AG04449 (cell line): ENCODE data around the gene PTPN6.
"Not testable (repeated sequence)": the region's sequence is repeated elsewhere in the genome, so short reads cannot be mapped to it uniquely, and the experiment has no call there.

Experiments
- CTCF ChIA-PET: fragments of 350-600 bp; formaldehyde crosslinking; extraction: SDS; loops from one replicate; lab custom pipeline; 2021; ENCODE audit warnings: antibody characterized with exemption; lab: Yijun Ruan, JAX
- POLR2A ChIA-PET: fragments of 400-600, 350-600 bp; formaldehyde crosslinking; extraction: SDS; loops from one replicate; lab custom pipeline; 2020; ENCODE audit warnings: antibody characterized with exemption, inconsistent platforms; lab: Yijun Ruan, JAX
- DNase-seq: peaks from one replicate; pipeline ENCODE4 v3.0.0-alpha.2; 2010; ENCODE audit warnings: low read depth, low spot score
- H3K4me3 ChIP-seq: 2 replicates; pipeline ENCODE4 v1.5.1; 2011; ENCODE audit warnings: low read depth, mild to moderate bottlenecking, control low read depth, low read length
- CTCF ChIP-seq: IDR thresholded peaks from one replicate; pipeline ENCODE4 v1.5.1; 2011; ENCODE audit warnings: mild to moderate bottlenecking, moderate library complexity, low read length, control low read depth, inconsistent platforms; ENCODE audit not compliant: insufficient read depth; ENCODE audit errors: missing control alignments

Gene PTPN6

DNA sequence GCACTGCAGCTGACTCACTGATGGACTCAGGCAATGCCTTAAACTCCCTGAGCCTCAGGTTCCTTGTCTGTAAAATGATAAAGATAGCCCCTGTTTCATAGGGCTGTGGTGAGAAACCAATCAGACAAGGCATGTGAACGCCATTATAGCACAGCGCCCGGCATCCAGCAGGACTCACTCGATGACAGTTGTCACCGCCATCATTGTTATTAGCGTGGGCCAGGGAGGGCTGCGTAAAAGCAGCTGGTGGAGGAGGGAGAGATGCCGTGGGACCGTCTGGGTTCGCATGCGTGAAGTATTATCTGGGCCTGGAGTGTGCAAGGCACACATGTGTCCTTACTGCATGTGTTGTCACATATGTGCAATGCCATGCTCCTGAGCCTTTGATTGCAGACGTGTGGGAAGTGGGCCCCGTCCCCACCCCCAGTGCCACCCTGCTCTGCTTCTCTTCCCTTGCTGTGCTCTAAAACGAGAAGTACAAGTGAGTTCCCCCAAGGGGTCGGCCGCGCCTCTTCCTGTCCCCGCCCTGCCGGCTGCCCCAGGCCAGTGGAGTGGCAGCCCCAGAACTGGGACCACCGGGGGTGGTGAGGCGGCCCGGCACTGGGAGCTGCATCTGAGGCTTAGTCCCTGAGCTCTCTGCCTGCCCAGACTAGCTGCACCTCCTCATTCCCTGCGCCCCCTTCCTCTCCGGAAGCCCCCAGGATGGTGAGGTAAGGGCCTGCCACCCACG lies at the start of gene PTPN6:
Gene PTPN6 (plus strand): TSS at position 546 of the 730 bp plus-strand sequence. CDS start 157 bp downstream, at position 703.
- no peak for DNase-seq

GRCh38 chr12:6902448-6902847 lies 48.7 kb upstream of the PTPN6 start:
- H3K4me3 ChIP-seq = no peak overlapping the region
- TF ChIP-seq CTCF = no peak
- no peak for DNase-seq
- ChIA-PET CTCF (interaction anchor here (0.5 to 4.5 kb wide), 10 partner anchors 11 to 62 kb away, joined by 3 to 53 read pairs (median 3); partner anchors contain the start of gene SPSB2), POLR2A (no interaction called here)

More for the DNA sequence above, at the start of gene PTPN6:
- CTCF ChIA-PET = interaction anchor here (11.4 kb wide), 1 partner anchor 9 kb away, joined by 226 read pairs; no protein-coding TSS in a partner anchor
- H3K4me3 ChIP-seq = no peak within 1 kb of the TSS
- no peak for TF ChIP-seq CTCF
- POLR2A ChIA-PET = no interaction called here

GRCh38 chr12:6903722-6904121 lies 47.4 kb upstream of the PTPN6 start:
- no peak overlapping the region for H3K4me3 ChIP-seq
- no peak for DNase-seq
- POLR2A ChIA-PET = no interaction called here
- CTCF ChIA-PET = interaction anchor here (1.8 to 5.4 kb wide), 3 partner anchors 12 to 32 kb away, joined by 9 to 53 read pairs (median 41); partner anchors contain the start of gene SPSB2
- TF ChIP-seq CTCF = no peak

DNA sequence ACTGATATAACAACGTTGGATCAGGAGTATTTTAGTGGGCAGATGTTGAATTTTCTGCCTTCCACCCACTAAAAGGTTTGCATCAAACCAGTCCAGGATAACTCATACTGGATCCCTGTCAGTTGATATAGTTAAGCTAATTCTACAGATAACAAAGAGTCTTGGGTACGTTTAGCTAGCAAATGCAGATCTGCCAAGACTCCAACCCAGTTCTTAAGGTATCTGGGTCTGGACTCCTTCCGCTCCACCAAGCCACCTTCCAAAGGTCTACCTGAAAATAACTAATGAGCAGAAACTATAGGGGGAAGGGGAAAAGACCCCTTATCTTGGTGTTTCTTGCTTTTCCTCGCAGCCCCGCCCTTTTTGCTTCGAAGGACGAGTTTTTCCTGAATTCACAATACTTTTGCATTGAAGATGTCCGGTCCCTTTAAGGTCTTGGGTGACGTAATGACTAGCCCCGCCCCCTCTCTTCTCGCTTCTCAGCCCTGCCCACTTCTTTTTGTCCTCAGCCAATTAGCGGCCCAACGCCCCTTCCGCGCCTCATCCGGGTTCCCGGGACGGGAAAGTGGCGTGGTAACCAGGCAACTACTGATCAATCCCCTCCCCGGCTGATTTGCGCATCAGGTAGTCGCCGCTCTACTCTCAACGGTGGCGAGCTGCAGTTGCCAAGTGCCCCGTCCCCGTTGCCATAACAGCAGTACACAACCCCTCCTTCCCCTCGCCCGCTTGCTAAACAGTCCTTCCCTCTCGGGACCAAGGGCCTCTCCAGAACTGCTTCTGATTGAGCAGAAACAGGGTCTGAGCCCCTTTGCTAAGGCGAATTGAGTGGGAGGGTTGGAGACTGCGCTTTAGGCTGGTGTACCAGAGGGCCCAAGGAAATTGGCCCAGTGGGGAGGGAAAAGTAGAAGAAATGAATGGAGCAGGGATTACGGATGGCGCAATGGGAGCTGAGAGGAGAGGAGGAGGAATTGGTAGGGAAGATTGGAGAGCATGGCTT lies 46.6 kb upstream of the PTPN6 start, which contains the start of gene LRRC23:
Gene LRRC23 (plus strand): TSS at position 543 of the 997 bp plus-strand sequence. CDS start 812 bp downstream, outside the sequence.
- TF ChIP-seq CTCF = no peak
- H3K4me3 ChIP-seq = peak within 1 kb of the TSS; percentile 92
- POLR2A ChIA-PET = interaction anchor here (0.6 to 1.6 kb wide), 3 partner anchors 13 to 236 kb away, joined by 3 to 6 read pairs (median 3); partner anchors contain the start of gene SPSB2
- peak; percentile 55 for DNase-seq
- CTCF ChIA-PET = interaction anchor here (0.9 to 5.4 kb wide), 9 partner anchors 7 to 208 kb away, joined by 3 to 53 read pairs (median 7); partner anchors contain the start of gene SPSB2

DNA sequence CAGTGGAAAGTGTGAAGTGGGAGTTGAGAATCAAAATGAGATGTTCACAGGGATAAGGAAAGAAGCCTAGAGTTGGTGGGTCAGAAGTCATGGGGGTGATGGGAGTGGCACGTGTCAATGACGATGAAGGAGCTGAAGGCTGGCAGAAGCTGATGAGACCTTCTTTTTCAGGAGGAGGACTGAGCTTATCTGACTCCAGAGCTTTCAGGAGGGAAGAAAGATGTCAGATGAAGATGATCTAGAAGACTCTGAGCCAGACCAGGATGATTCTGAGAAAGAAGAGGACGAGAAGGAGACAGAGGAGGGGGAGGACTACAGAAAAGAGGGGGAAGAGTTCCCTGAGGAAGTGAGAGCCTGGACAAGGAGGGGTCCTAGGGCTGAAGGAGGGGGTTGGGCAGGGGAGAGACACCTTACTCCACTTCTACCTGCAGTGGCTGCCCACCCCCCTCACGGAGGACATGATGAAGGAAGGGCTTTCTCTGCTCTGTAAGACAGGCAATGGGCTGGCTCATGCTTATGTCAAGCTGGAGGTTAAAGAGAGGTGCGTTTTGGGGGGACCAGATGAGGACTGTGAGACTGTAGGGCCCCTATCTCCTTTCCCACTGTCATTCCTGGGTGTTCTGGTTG lies 45.6 kb upstream of the PTPN6 start:
- no peak for TF ChIP-seq CTCF
- POLR2A ChIA-PET = interaction anchor here (0.6 to 1.6 kb wide), 3 partner anchors 14 to 235 kb away, joined by 3 to 6 read pairs (median 3); partner anchors contain the start of gene SPSB2
- peak overlapping the region; percentile 92 for H3K4me3 ChIP-seq
- DNase-seq = no peak
- CTCF ChIA-PET = interaction anchor here (0.9 to 5.4 kb wide), 9 partner anchors 8 to 207 kb away, joined by 3 to 53 read pairs (median 6); partner anchors contain the start of genes C12orf57, RNU7-1 and SPSB2

GRCh38 chr12:6908141-6908540 lies 43.0 kb upstream of the PTPN6 start:
- CTCF ChIA-PET = interaction anchor here (1.3 to 5.4 kb wide), 4 partner anchors 11 to 56 kb away, joined by 3 to 41 read pairs (median 14); no protein-coding TSS in a partner anchor
- DNase-seq, POLR2A ChIA-PET, H3K4me3 ChIP-seq: not testable (repeated sequence)
